ENCODE data around the gene RUSF1. TPM values are rescaled to one million over a fixed set of nuclear protein-coding genes. Genes with fewer than 3 reads are reported as not detected.

The RUSF1 gene
- total and polyA plus RNA-seq, 10 of the 15 experiments (the other 5 are each of a cell fraction or from before 2014, with no cell fraction given): 0.20 to 46.3 (median 29.7) TPM

- BruUV-seq (replicated peaks): no TSS peak
- no peaks in the 10 kb centered on the region for H4K20me1 ChIP-seq (ENCODE audit: control insufficient read depth, insufficient read depth)
- H3K9ac ChIP-seq (ENCODE audit: control insufficient read depth, insufficient read depth, low read length): no peak overlapping the region
- no peaks in the 10 kb centered on the region; the same call in 2 of the 3 replicates for H3K9me3 ChIP-seq (replicated peaks; ENCODE audit: control insufficient read depth, insufficient read depth, low read length)
- H3K4me2 ChIP-seq (ENCODE audit: control insufficient read depth, insufficient read depth): no peak overlapping the region
- CTCF ChIA-PET: no interaction called here
- no peak for DNase-seq (ENCODE audit: low read depth, low spot score)
- POLR2A ChIA-PET: no interaction called here
- H3K4me1 ChIP-seq (ENCODE audit: control insufficient read depth, insufficient read depth, low read length): no peaks in the 10 kb centered on the region
- TF ChIP-seq USF2 (IDR thresholded peaks at IDR 0.05; ENCODE audit: borderline replicate concordance, low read depth, low read length) (no peak), ZBTB40 (IDR thresholded peaks at IDR 0.05; ENCODE audit: borderline replicate concordance) (no peak), ZBTB33 (IDR thresholded peaks at IDR 0.05) (no peak), ZNF217 (IDR thresholded peaks at IDR 0.05) (no peak), CEBPB (IDR thresholded peaks at IDR 0.05; ENCODE audit: borderline replicate concordance in 1 of 2, low read depth in 2 of 2, low read length in 2 of 2) (no peak), FOXK2 (IDR thresholded peaks at IDR 0.05) (no peak), MEF2B (IDR thresholded peaks at IDR 0.05; ENCODE audit: partially characterized antibody, poor library complexity, severe bottlenecking) (no peak), CREB1 (IDR thresholded peaks at IDR 0.05; ENCODE audit: low read depth) (no peak), NR2C1 (IDR thresholded peaks at IDR 0.05) (no peak), REST (IDR thresholded peaks at IDR 0.05; ENCODE audit: low read depth, low read length) (no peak), GABPA (IDR thresholded peaks at IDR 0.05; ENCODE audit: low read depth) (no peak), SREBF1 (IDR thresholded peaks at IDR 0.05; ENCODE audit: low read length) (no peak), PAX8 (IDR thresholded peaks at IDR 0.05) (no peak)
- RAD21 ChIA-PET (ENCODE audit: unreplicated experiment): no interaction called here
- H2AFZ ChIP-seq (ENCODE audit: control insufficient read depth, low read depth, low read length): no peak overlapping the region
- no peaks in the 10 kb centered on the region for H3K79me2 ChIP-seq (ENCODE audit: control insufficient read depth, insufficient read depth, low read length)
- no peak for ATAC-seq
- H3K27ac ChIP-seq (ENCODE audit: control insufficient read depth, insufficient read depth): no peak overlapping the region
- no peaks in the 10 kb centered on the region for H3K36me3 ChIP-seq (ENCODE audit: control insufficient read depth in 2 of 2, insufficient read depth in 2 of 2, low read length in 1 of 2)
- 38% methylated on average over 2 of the region's 2 CpGs for WGBS (ENCODE audit: insufficient coverage, insufficient replicate concordance, low lambda C conversion rate, missing lambda C conversion rate)
- intact Hi-C loops (cut with micrococcal nuclease; ENCODE audit: unreplicated experiment) (no loop called here), in situ Hi-C loops (cut with MboI) (no loop called here)
- FAIRE-seq: no peak
- no peaks in the 10 kb centered on the region for H3K27me3 ChIP-seq (replicated peaks in 1 of 2; ENCODE audit: control insufficient read depth in 2 of 2, insufficient read depth in 2 of 2, low read length in 1 of 2)
- H3K4me3 ChIP-seq: no peak overlapping the region
- SMC1A ChIA-PET (ENCODE audit: uncharacterized antibody, unreplicated experiment): no interaction called here
These were observed 23.9 kb upstream of the RUSF1 start for GRCh38 chr16:31532120-31532519.

Data from GM12878 (cell line).